ENCODE data around the gene TMEM240.
"Not testable (repeated sequence)": the region's sequence is repeated elsewhere in the genome, so short reads cannot be mapped to it uniquely, and the experiment has no call there.

Gene TMEM240

GRCh38 chr1:1489861-1490260 lies 50.6 kb downstream of the TMEM240 start:
- no peak for DNase-seq

DNA sequence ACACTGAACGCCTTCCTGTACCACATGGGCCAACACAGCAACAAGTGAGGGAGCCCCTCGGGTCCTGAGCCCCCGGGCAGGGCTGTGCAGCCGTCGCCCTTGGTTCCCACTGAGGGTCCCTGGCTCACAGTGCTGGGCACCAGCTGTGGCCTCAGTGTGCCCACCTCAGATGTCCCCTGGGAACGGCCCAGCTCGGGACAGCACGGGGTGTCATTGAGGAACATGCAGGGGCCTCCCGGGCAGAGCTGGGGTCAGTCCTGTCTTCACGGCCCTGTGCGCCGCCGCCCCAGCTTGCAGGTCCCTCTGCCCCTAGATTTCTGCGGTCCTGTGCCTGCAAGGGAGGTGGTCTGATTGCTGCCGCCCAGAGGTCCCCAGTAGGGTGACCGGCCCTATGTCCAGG lies 51.2 kb downstream of the TMEM240 start:
- DNase-seq = no peak

DNA sequence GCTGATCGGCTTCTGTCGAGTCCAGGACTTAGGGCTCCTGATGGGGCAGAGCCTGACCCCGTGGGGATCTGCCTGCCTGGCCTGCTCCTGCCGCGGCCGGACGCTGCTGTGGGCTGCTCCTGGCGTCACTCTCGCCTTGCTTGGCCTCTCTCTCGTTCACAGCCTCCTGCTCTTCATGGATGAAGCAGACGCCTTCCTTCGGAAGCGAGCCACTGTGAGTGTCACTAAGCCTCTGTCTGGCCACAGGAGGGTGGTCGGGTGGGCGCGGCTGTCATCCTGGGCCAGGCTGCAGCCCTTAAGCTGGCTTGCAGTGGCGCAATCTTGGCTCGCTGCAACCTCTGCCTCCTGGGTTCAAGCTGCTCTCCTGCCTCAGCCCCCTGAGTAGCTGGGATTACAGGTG lies 52.7 kb downstream of the TMEM240 start:
- no peak for DNase-seq

- not testable (repeated sequence) for DNase-seq
Observed at GRCh38 chr1:1485755-1486317, 54.6 kb downstream of the TMEM240 start.

DNA sequence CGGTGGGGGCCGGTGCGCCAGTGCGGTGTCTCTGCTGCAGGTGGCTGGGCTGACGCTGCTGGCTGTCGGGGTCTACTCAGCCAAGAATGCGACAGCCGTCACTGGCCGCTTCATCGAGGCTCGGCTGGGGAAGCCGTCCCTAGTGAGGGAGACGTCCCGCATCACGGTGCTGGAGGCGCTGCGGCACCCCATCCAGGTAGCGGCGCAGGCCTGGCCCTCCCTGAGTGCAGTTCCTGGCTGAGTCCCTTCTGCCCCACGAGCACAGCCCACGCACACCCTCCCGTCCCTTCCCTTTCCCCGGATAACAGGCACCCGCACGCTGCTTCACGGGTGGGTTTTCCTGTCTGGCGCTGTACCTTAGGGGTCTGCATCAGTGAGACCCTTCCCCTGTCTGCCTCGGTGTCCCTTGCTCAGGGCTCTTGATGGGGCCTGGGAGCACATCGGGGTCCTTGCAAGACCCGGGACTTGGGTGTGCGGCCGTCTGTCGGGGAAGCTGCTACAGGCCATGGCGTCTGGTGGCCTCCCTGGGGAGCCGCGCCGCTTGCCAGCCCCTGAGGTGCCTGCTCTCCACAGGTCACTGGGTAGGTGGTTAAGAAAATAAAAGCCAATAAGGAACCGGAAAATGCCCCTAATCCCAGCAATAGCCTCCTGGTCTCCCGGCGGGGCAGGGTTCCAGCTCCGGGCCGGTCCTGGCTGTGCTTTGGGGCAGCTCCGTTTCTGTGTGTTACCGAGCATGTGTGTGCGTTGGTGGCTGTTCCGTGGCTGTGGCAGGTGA lies 55.3 kb downstream of the TMEM240 start:
- not testable (repeated sequence) for DNase-seq

All from NCI-H774 (cell line).